Keratinocyte (primary cell): ENCODE measurements around the gene NFATC1. TPM values are rescaled to one million over a fixed set of nuclear protein-coding genes. Genes with fewer than 3 reads are reported as not detected.

Experiments
- DNase-seq: peaks from one replicate; pipeline ENCODE4 v3.0.0-alpha.2; 2011; ENCODE audit warnings: low read depth, missing footprints, low spot score
- FAIRE-seq: peaks from 2 replicates; lab custom pipeline; 2011; peaks lifted over from hg19 to GRCh38; lab: Jason Lieb, UNC
- H2AFZ ChIP-seq: 2 replicates; pipeline ENCODE4 v1.6.0; 2012; ENCODE audit warnings: low read length, control low read depth, inconsistent platforms; ENCODE audit not compliant: control insufficient read depth
- H3K27ac ChIP-seq: 2 replicates; pipeline ENCODE4 v1.5.1; 2011; ENCODE audit warnings: low read length; ENCODE audit not compliant: control insufficient read depth, insufficient read depth
- H3K27me3 ChIP-seq: 3 replicates; pipeline ENCODE4 v1.6.0; 2011; ENCODE audit warnings: low read length; ENCODE audit not compliant: control insufficient read depth, insufficient read depth; ENCODE audit errors: extremely low read depth
- H3K36me3 ChIP-seq, 2 experiments: 2 replicates in 1 of 2; 3 replicates in 1 of 2; pipeline ENCODE4 v1.5.1; 2011; ENCODE audit warnings: low read length in 2 of 2, mild to moderate bottlenecking in 1 of 2; ENCODE audit not compliant: control insufficient read depth in 2 of 2, insufficient read depth in 2 of 2; ENCODE audit errors: extremely low read depth in 1 of 2
- H3K4me1 ChIP-seq: 3 replicates; pipeline ENCODE4 v1.5.1; 2011; ENCODE audit warnings: low read length; ENCODE audit not compliant: control insufficient read depth, insufficient read depth; ENCODE audit errors: extremely low read depth
- H3K4me2 ChIP-seq: 3 replicates; pipeline ENCODE4 v1.6.0; 2011; ENCODE audit warnings: low read depth, low read length; ENCODE audit not compliant: control insufficient read depth, insufficient read depth; ENCODE audit errors: extremely low read depth
- H3K4me3 ChIP-seq, 3 experiments: fragments of 200-600 bp in 1 of 3; sonication (generic) in 1 of 3; 2 replicates in 2 of 3; 3 replicates in 1 of 3; pipeline ENCODE4 v1.5.1; 2011 to 2016; ENCODE audit warnings: low read length in 3 of 3, mild to moderate bottlenecking in 3 of 3, control low read depth in 2 of 3, inconsistent platforms in 1 of 3, low read depth in 1 of 3, mixed read lengths in 1 of 3, mixed run types in 1 of 3, moderate library complexity in 1 of 3; ENCODE audit not compliant: control insufficient read depth in 2 of 3, insufficient read depth in 2 of 3; ENCODE audit errors: extremely low read depth in 1 of 3
- H3K79me2 ChIP-seq: 2 replicates; pipeline ENCODE4 v1.6.0; 2012; ENCODE audit warnings: low read length; ENCODE audit not compliant: control insufficient read depth, insufficient read depth
- H3K9ac ChIP-seq: 3 replicates; pipeline ENCODE4 v1.6.0; 2011; ENCODE audit warnings: low read length; ENCODE audit not compliant: control insufficient read depth, insufficient read depth; ENCODE audit errors: extremely low read depth
- H3K9me1 ChIP-seq: 3 replicates; pipeline ENCODE4 v1.6.0; 2011; ENCODE audit warnings: low read length; ENCODE audit not compliant: control insufficient read depth, insufficient read depth; ENCODE audit errors: extremely low read depth
- H3K9me3 ChIP-seq: 2 replicates; pipeline ENCODE4 v1.5.1; 2012; ENCODE audit warnings: low read depth, low read length; ENCODE audit not compliant: control insufficient read depth
- H4K20me1 ChIP-seq: 3 replicates; pipeline ENCODE4 v1.6.0; 2011; ENCODE audit warnings: low read length; ENCODE audit not compliant: control insufficient read depth, insufficient read depth; ENCODE audit errors: extremely low read depth
- CTCF ChIP-seq, 3 experiments: IDR thresholded peaks in 1 of 3; conservative IDR thresholded peaks in 1 of 3; optimal IDR thresholded peaks in 1 of 3; 2 replicates in 2 of 3; 3 replicates in 1 of 3; pipeline versions ENCODE3 to v1.5.1; 2011; ENCODE audit warnings: low read length in 3 of 3, mild to moderate bottlenecking in 3 of 3, moderate library complexity in 2 of 3, control low read depth in 1 of 3, inconsistent platforms in 1 of 3; ENCODE audit not compliant: insufficient read depth in 2 of 3; ENCODE audit errors: extremely low read depth in 1 of 3
- EZH2 ChIP-seq: IDR thresholded peaks from one replicate; pipeline ENCODE4 v1.6.1; 2012; ENCODE audit warnings: inconsistent platforms, mild to moderate bottlenecking, low read length, moderate library complexity
- dilution Hi-C: fragments of 300-500 bp; cut with MboI; formaldehyde crosslinking; loops from one replicate; pipeline ENCODE4 v1.7.0; 2020; ENCODE audit warnings: low sequenced_read_pairs; ENCODE audit not compliant: extremely low pct_ligation_motif_present
- polyA plus RNA-seq, 5 experiments: library from polyadenylated mRNA; depleted of rRNA in 3 of 5; stranded (reverse) in 3 of 5; stranded (forward) in 1 of 5; unstranded in 1 of 5; fragments of >200 nt; gene quantifications; 1 replicate in 1 of 5; 2 replicates in 3 of 5; 3 replicates in 1 of 5; pipeline versions ENCODE4 v1.2.1 to v1.2.3, GENCODE V29; 2011 to 2012; ENCODE audit warnings: missing spikeins in 2 of 5, low read depth in 1 of 5, low replicate concordance in 1 of 5

The NFATC1 gene
- polyA plus RNA-seq, 1 donor (not counting 4 experiments of a cell fraction or from before 2014, with no cell fraction given), result 0.77 TPM

- H4K20me1 ChIP-seq, result no peaks in the 10 kb centered on the region
Observed at GRCh38 chr18:79422783-79423165, 27.0 kb downstream of the NFATC1 start.

GRCh38 chr18:79423211-79424007 is 27.7 kb downstream of the NFATC1 start:
- Histone ChIP-seq H3K9ac (no peak overlapping the region), H3K4me1 (no peaks in the 10 kb centered on the region), H3K27ac (no peak overlapping the region), H3K36me3 (peaks cover 0 to 8% of the 10 kb centered on the region in 2 experiments), H3K79me2 (no peaks in the 10 kb centered on the region), H3K4me2 (no peak overlapping the region), H3K9me1 (no peaks in the 10 kb centered on the region), H2AFZ (no peak overlapping the region), H3K9me3 (no peaks in the 10 kb centered on the region), H4K20me1 (no peaks in the 10 kb centered on the region), H3K27me3 (no peaks in the 10 kb centered on the region), H3K4me3 (no peak overlapping the region)
- dilution Hi-C loops, result no loop called here
- no peak for FAIRE-seq
- TF ChIP-seq CTCF (optimal IDR thresholded peaks at IDR 0.05 in 1 of 3, IDR thresholded peaks at IDR 0.05 in 1 of 3, conservative IDR thresholded peaks at IDR 0.05 in 1 of 3; ENCODE audit: extremely low read depth in 1 of 3, insufficient read depth in 2 of 3, low read length in 3 of 3) (no peak), EZH2 (no peak)
- no peak for DNase-seq

More at GRCh38 chr18:79422783-79423165, 27.0 kb downstream of the NFATC1 start:
- FAIRE-seq, result no peak
- dilution Hi-C loops, result no loop called here
- H2AFZ ChIP-seq, result no peak overlapping the region
- no peak for DNase-seq
- H3K4me2 ChIP-seq, result no peak overlapping the region
- no peak overlapping the region for H3K27ac ChIP-seq
- H3K27me3 ChIP-seq, result no peaks in the 10 kb centered on the region
- H3K9me3 ChIP-seq, result no peaks in the 10 kb centered on the region
- no peak overlapping the region for H3K4me3 ChIP-seq
- no peak for TF ChIP-seq EZH2
- no peak for TF ChIP-seq CTCF (optimal IDR thresholded peaks at IDR 0.05 in 1 of 3, IDR thresholded peaks at IDR 0.05 in 1 of 3, conservative IDR thresholded peaks at IDR 0.05 in 1 of 3; ENCODE audit: extremely low read depth in 1 of 3, insufficient read depth in 2 of 3, low read length in 3 of 3)
- no peaks in the 10 kb centered on the region for H3K79me2 ChIP-seq
- H3K9ac ChIP-seq, result no peak overlapping the region
- no peaks in the 10 kb centered on the region for H3K9me1 ChIP-seq
- peaks cover 0 to 8% of the 10 kb centered on the region in 2 experiments for H3K36me3 ChIP-seq
- no peaks in the 10 kb centered on the region for H3K4me1 ChIP-seq
